ENCODE data around the gene KSR1. TPM values are rescaled to one million over a fixed set of nuclear protein-coding genes. Genes with fewer than 3 reads are reported as not detected.
"Not testable (repeated sequence)": the region's sequence is repeated elsewhere in the genome, so short reads cannot be mapped to it uniquely, and the experiment has no call there.

Gene KSR1
- total RNA-seq, 2 experiments from 2014 or later = 19.4 to 25.3 TPM

DNA sequence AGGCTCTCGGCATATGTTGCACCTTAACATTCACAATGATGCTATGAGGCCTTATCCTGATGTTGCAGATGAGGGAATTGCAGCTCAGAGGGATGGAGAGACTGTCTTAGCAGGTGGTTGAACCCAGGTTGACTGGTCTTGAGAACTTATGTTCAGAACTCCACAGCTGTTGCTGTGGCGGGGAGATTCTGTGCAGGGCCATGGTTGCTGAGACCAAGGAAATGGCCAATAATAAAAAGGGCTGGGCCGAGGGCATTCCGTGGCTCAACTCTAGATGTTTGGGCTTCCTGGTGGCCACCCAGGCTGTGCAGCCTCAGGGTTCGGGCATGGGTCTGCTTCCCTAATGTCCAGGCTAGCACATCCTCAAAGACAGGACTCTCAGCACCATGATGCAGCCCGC is 5.9 kb downstream of the KSR1 start:
- Histone ChIP-seq H3K4me3 (ENCODE audit: low read length) (no peak overlapping the region), H3K4me1 (ENCODE audit: insufficient read depth, low read length) (peaks cover 46% of the 10 kb centered on the region), H3K36me3 (ENCODE audit: insufficient read depth, low read length) (no peaks in the 10 kb centered on the region), H3K9me3 (ENCODE audit: control insufficient read depth in 1 of 2, insufficient read depth in 1 of 2, low read length in 2 of 2) (no peaks in the 10 kb centered on the region), H3K27ac (ENCODE audit: low read depth in 1 of 2, low read length in 2 of 2) (no peak overlapping the region), H3K27me3 (ENCODE audit: control insufficient read depth in 1 of 2, insufficient read depth in 2 of 2, low read length in 2 of 2) (no peaks in the 10 kb centered on the region)
- CTCF ChIA-PET = interaction anchor here (0.7 kb wide), 1 partner anchor 138 kb away, joined by 3 read pairs; no protein-coding TSS in a partner anchor
- Mint-ChIP-seq H3K4me1 (ENCODE audit: low read depth) (peaks cover 44% of the 10 kb centered on the region), H3K36me3 (ENCODE audit: low read depth) (no peaks in the 10 kb centered on the region), H3K9me3 (no peaks in the 10 kb centered on the region), H3K27me3 (no peaks in the 10 kb centered on the region), H3K27ac (no peak overlapping the region), H3K4me3 (no peak overlapping the region)
- no peak for ATAC-seq (ENCODE audit: poor library complexity)
- intact Hi-C loops (cut with DNase I, micrococcal nuclease) = no loop called here
- TF ChIP-seq, protein P1, sequence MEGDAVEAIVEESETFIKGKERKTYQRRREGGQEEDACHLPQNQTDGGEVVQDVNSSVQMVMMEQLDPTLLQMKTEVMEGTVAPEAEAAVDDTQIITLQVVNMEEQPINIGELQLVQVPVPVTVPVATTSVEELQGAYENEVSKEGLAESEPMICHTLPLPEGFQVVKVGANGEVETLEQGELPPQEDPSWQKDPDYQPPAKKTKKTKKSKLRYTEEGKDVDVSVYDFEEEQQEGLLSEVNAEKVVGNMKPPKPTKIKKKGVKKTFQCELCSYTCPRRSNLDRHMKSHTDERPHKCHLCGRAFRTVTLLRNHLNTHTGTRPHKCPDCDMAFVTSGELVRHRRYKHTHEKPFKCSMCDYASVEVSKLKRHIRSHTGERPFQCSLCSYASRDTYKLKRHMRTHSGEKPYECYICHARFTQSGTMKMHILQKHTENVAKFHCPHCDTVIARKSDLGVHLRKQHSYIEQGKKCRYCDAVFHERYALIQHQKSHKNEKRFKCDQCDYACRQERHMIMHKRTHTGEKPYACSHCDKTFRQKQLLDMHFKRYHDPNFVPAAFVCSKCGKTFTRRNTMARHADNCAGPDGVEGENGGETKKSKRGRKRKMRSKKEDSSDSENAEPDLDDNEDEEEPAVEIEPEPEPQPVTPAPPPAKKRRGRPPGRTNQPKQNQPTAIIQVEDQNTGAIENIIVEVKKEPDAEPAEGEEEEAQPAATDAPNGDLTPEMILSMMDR (IDR thresholded peaks at IDR 0.05) = no peak
- POLR2A ChIA-PET = no interaction called here
- DNase-seq = no peak

DNA sequence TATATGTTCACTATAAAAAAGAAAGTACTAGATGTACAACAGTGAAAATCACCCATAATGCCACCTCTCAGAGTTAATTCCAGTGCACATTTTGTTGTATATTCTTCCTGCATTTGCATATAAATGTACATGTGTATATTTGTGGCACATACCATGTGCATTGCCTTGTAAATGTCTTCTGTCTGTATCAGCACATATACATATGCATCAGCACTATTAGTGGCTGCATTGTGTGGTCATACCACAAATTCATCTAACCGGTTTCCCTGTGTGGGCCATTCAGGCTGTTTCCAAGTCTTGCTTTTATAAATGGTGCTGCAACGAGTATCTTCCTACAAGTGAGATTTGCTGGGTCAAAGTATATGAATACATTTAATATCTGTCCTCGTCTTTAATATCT is 6.5 kb downstream of the KSR1 start:
- H3K4me3 Mint-ChIP-seq = no peak overlapping the region
- H3K27me3 ChIP-seq (ENCODE audit: control insufficient read depth in 1 of 2, insufficient read depth in 2 of 2, low read length in 2 of 2) = no peaks in the 10 kb centered on the region
- intact Hi-C loops (cut with DNase I, micrococcal nuclease) = no loop called here
- ChIA-PET CTCF (interaction anchor here (0.7 kb wide), 1 partner anchor 137 kb away, joined by 3 read pairs; no protein-coding TSS in a partner anchor), POLR2A (interaction anchor here (0.7 kb wide), 1 partner anchor 12 kb away, joined by 3 read pairs; no protein-coding TSS in a partner anchor)
- H3K27me3 Mint-ChIP-seq = no peaks in the 10 kb centered on the region
- no peak overlapping the region for H3K4me3 ChIP-seq (ENCODE audit: low read length)
- peaks cover 42% of the 10 kb centered on the region for H3K4me1 ChIP-seq (ENCODE audit: insufficient read depth, low read length)
- ATAC-seq (ENCODE audit: poor library complexity) (no peak), DNase-seq (no peak)
- no peaks in the 10 kb centered on the region for H3K9me3 ChIP-seq (ENCODE audit: control insufficient read depth in 1 of 2, insufficient read depth in 1 of 2, low read length in 2 of 2)
- H3K9me3 Mint-ChIP-seq = no peaks in the 10 kb centered on the region
- no peak overlapping the region for H3K27ac Mint-ChIP-seq
- TF ChIP-seq, protein P1 (IDR thresholded peaks at IDR 0.05) = no peak
- peaks cover 43% of the 10 kb centered on the region for H3K4me1 Mint-ChIP-seq (ENCODE audit: low read depth)
- no peaks in the 10 kb centered on the region for H3K36me3 Mint-ChIP-seq (ENCODE audit: low read depth)
- H3K27ac ChIP-seq (ENCODE audit: low read depth in 1 of 2, low read length in 2 of 2) = no peak overlapping the region
- H3K36me3 ChIP-seq (ENCODE audit: insufficient read depth, low read length) = no peaks in the 10 kb centered on the region

DNA sequence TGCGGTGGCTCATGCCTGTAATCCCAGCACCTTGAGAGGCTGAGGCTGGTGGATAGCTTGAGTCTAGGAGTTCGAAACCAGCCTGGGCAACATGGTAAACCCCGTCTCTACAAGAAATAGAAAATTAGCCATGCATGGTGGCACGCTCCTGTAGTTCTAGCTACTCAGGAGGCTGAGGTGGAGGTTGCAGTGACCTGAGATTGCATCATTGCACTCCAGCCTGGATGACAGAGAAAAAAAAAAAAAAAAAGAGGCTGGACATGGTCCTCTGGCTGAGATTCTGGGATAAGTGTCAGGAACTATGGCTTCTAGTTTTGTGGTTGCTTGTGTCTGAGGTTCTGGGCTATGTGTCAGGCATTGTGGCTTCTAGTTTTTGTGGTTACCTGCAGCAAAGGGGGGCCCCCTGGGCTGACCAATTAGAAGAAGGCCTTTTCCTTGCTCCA is 7.0 kb downstream of the KSR1 start:
- H3K27ac ChIP-seq (ENCODE audit: low read depth in 1 of 2, low read length in 2 of 2) = no peak overlapping the region
- Mint-ChIP-seq H3K27ac (no peak overlapping the region), H3K4me3 (no peak overlapping the region), H3K36me3 (ENCODE audit: low read depth) (no peaks in the 10 kb centered on the region), H3K27me3 (no peaks in the 10 kb centered on the region), H3K4me1 (ENCODE audit: low read depth) (peaks cover 41% of the 10 kb centered on the region), H3K9me3 (no peaks in the 10 kb centered on the region)
- ATAC-seq (ENCODE audit: poor library complexity) (no peak), DNase-seq (no peak)
- H3K27me3 ChIP-seq (ENCODE audit: control insufficient read depth in 1 of 2, insufficient read depth in 2 of 2, low read length in 2 of 2) = no peaks in the 10 kb centered on the region
- H3K4me3 ChIP-seq (ENCODE audit: low read length) = no peak overlapping the region
- intact Hi-C loops (cut with DNase I, micrococcal nuclease) = no loop called here
- TF ChIP-seq, protein P1 (IDR thresholded peaks at IDR 0.05) = no peak
- POLR2A ChIA-PET = interaction anchor here (0.7 kb wide), 1 partner anchor 11 kb away, joined by 3 read pairs; no protein-coding TSS in a partner anchor
- peaks cover 36% of the 10 kb centered on the region for H3K4me1 ChIP-seq (ENCODE audit: insufficient read depth, low read length)
- H3K36me3 ChIP-seq (ENCODE audit: insufficient read depth, low read length) = no peaks in the 10 kb centered on the region
- no peaks in the 10 kb centered on the region for H3K9me3 ChIP-seq (ENCODE audit: control insufficient read depth in 1 of 2, insufficient read depth in 1 of 2, low read length in 2 of 2)
- CTCF ChIA-PET = no interaction called here

DNA sequence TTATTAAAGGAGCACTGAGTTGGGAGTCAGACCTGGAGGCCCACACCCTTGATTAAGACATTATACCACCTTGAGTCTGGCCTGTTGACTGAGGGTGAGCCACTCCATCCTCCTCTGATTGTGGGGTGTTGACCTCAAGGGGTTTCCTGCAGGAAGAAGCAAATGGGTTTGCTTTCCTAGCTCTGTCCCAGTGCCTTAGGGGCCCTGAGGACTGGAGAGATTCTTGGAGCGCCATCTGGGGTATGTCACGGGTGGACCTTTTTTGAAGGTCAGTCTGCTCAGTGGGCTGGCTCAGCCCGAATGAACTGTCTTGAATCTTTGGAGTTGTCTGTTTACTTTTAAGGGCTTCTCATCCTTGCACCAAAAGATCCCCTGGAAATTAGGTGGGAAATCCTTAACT is 7.8 kb downstream of the KSR1 start:
- H3K4me3 Mint-ChIP-seq; H3K36me3 ChIP-seq (ENCODE audit: insufficient read depth, low read length); H3K36me3 Mint-ChIP-seq (ENCODE audit: low read depth); H3K27me3 ChIP-seq (ENCODE audit: control insufficient read depth in 1 of 2, insufficient read depth in 2 of 2, low read length in 2 of 2); CTCF ChIA-PET; H3K9me3 ChIP-seq (ENCODE audit: control insufficient read depth in 1 of 2, insufficient read depth in 1 of 2, low read length in 2 of 2); DNase-seq; intact Hi-C loops (cut with DNase I, micrococcal nuclease); POLR2A ChIA-PET; H3K27me3 Mint-ChIP-seq; ATAC-seq (ENCODE audit: poor library complexity); H3K9me3 Mint-ChIP-seq; H3K27ac Mint-ChIP-seq; H3K4me3 ChIP-seq (ENCODE audit: low read length); H3K27ac ChIP-seq (ENCODE audit: low read depth in 1 of 2, low read length in 2 of 2): not testable (repeated sequence)
- H3K4me1 Mint-ChIP-seq (ENCODE audit: low read depth) = peaks cover 42% of the 10 kb centered on the region
- H3K4me1 ChIP-seq (ENCODE audit: insufficient read depth, low read length) = peaks cover 30% of the 10 kb centered on the region
